Thyroid gland (tissue), 4 donors: ENCODE results near the gene C9orf43.

Experiments
- CTCF ChIP-seq, 6 experiments: fragments of 200-600 bp in 3 of 6; fragments of 450-650 bp in 3 of 6; sonication (generic) in 3 of 6; IDR thresholded peaks; one replicate each; pipeline ENCODE4 v1.5.1; 2016 to 2019; ENCODE audit warnings: antibody characterized with exemption in 6 of 6, mild to moderate bottlenecking in 2 of 6, inconsistent platforms in 1 of 6, moderate library complexity in 1 of 6
- POLR2A ChIP-seq, 2 donors: fragments of 450-650 bp; IDR thresholded peaks; one replicate each; pipeline ENCODE4 v1.6.1; 2017; ENCODE audit warnings: antibody characterized with exemption in 2 of 2, mild to moderate bottlenecking in 2 of 2, moderate library complexity in 1 of 2

- TF ChIP-seq POLR2A (IDR thresholded peaks at IDR 0.05): no peak
- TF ChIP-seq CTCF (IDR thresholded peaks at IDR 0.05): no peak
Observed at GRCh38 chr9:113398796-113399195, 11.8 kb upstream of the C9orf43 start.
